H1 (cell line): ENCODE measurements around the gene TUT7. TPM values are rescaled to one million over a fixed set of nuclear protein-coding genes. Genes with fewer than 3 reads are reported as not detected.

Source experiments
- GTF2F1 ChIP-seq: IDR thresholded peaks from 2 replicates; pipeline ENCODE4 v1.6.1; 2012; ENCODE audit warnings: low read depth, low read length, improper control_type of control experiment, borderline replicate concordance
- polyA plus RNA-seq, 7 experiments: library from polyadenylated mRNA; depleted of rRNA in 3 of 7; stranded (reverse) in 5 of 7; unstranded in 2 of 7; fragments of >200 nt in 5 of 7; fragments of 200-250 nt in 2 of 7; gene quantifications; 1 replicate in 5 of 7; 2 replicates in 1 of 7; 4 replicates in 1 of 7; pipeline versions ENCODE4 v1.2.1 to v1.2.3, GENCODE V29; 2011 to 2013; ENCODE audit warnings: missing spikeins in 2 of 7, mixed read lengths in 2 of 7
- total RNA-seq: library from RNA; stranded (reverse); fragmentation: NEBNext Ultra II Directional; extraction: Animal tissue kit (Norgen Biotek cat#: 25700); gene quantifications from 2 replicates; pipeline ENCODE4 v1.2.1, GENCODE V29; 2021

The TUT7 gene
- total and polyA plus RNA-seq, 2 of the 8 experiments (the other 6 are each of a cell fraction or from before 2014, with no cell fraction given) = 4.8 to 19.3 TPM

- TF ChIP-seq GTF2F1 = no peak
- TF ChIP-seq, all 59 proteins: peak for 0
Measured at GRCh38 chr9:86359151-86359879, 5.1 kb upstream of the TUT7 start (continued).
